Measurements from ENCODE around the gene XCR1. TPM values are rescaled to one million over a fixed set of nuclear protein-coding genes. Genes with fewer than 3 reads are reported as not detected.
A peak's percentile ranks its signal among the peaks of the same experiment; 100 is the strongest.

The XCR1 gene
- total RNA-seq, 1 donor from 2014 or later = not detected

DNA sequence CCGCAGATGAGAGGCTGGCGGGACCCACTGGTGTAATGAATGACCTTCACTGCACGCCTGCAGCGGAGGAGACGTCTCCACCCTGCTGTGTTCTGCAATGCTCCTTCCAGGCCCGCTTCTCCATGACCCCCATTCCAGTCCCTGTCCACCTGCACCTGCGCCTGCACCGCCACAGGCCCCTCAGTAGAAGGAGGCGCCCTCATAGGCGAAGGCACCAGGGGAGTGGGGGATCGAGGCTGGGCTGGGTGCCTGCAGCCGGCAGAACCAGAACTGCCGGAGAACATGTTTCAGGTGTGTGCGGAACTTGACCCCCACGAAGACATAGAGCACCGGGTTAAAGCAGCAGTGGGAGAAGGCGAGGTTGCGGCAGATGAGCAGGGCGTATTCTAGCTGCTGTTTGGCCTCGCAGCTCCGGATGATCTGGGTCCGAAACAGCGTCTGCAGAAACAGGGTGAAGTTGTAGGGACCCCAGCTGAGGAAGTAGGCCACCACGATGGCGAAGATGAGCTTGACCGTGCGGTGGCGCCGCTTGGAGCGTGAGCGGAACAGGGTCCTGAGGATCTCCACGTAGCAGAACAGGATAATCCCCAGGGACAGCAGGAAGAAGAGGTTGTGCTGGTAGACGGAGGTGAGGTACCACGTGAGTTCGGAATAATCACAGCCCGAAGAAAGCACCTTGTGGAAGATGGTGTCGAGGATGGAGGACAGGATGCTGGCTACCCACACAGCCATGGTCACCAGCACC is 6.3 kb downstream of the XCR1 start:
- TF ChIP-seq, protein P1, sequence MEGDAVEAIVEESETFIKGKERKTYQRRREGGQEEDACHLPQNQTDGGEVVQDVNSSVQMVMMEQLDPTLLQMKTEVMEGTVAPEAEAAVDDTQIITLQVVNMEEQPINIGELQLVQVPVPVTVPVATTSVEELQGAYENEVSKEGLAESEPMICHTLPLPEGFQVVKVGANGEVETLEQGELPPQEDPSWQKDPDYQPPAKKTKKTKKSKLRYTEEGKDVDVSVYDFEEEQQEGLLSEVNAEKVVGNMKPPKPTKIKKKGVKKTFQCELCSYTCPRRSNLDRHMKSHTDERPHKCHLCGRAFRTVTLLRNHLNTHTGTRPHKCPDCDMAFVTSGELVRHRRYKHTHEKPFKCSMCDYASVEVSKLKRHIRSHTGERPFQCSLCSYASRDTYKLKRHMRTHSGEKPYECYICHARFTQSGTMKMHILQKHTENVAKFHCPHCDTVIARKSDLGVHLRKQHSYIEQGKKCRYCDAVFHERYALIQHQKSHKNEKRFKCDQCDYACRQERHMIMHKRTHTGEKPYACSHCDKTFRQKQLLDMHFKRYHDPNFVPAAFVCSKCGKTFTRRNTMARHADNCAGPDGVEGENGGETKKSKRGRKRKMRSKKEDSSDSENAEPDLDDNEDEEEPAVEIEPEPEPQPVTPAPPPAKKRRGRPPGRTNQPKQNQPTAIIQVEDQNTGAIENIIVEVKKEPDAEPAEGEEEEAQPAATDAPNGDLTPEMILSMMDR (IDR thresholded peaks at IDR 0.05) = no peak
- Mint-ChIP-seq H3K27me3 (ENCODE audit: unreplicated experiment) (peaks cover 35% of the 10 kb centered on the region), H3K9me3 (ENCODE audit: unreplicated experiment) (no peaks in the 10 kb centered on the region), H3K4me1 (ENCODE audit: unreplicated experiment) (no peaks in the 10 kb centered on the region), H3K36me3 (ENCODE audit: unreplicated experiment) (no peaks in the 10 kb centered on the region), H3K27ac (ENCODE audit: unreplicated experiment) (no peak overlapping the region), H3K4me3 (ENCODE audit: unreplicated experiment) (no peak overlapping the region)
- DNase-seq (ENCODE audit: extremely low spot score, unreplicated experiment) = peak; percentile 80

DNA sequence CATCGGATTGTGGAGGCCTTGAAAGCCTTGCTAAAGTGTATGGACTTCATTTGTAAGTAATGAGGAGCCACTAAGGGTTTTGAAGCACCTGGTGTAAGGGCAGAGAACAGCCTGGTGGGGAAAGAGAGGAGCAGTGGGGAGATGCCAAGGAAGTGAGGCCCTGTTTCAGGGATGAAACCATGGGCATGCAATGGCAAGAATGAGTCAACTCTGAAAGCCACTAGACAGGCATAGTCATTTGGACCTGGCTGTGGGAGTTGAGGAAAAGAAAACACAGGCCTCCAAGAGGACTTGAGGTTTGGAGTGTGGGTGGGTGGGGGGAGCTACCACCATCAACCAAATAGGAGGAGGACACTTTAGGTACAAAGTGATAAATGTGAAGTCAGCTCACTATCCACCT is 7.6 kb downstream of the XCR1 start:
- peaks cover 34% of the 10 kb centered on the region for H3K27me3 Mint-ChIP-seq (ENCODE audit: unreplicated experiment)
- no peak overlapping the region for H3K27ac Mint-ChIP-seq (ENCODE audit: unreplicated experiment)
- TF ChIP-seq, protein P1 (IDR thresholded peaks at IDR 0.05) = no peak
- no peak overlapping the region for H3K4me3 Mint-ChIP-seq (ENCODE audit: unreplicated experiment)
- no peaks in the 10 kb centered on the region for H3K9me3 Mint-ChIP-seq (ENCODE audit: unreplicated experiment)
- no peaks in the 10 kb centered on the region for H3K4me1 Mint-ChIP-seq (ENCODE audit: unreplicated experiment)
- DNase-seq (ENCODE audit: extremely low spot score, unreplicated experiment) = peak; percentile 30
- H3K36me3 Mint-ChIP-seq (ENCODE audit: unreplicated experiment) = no peaks in the 10 kb centered on the region

DNA sequence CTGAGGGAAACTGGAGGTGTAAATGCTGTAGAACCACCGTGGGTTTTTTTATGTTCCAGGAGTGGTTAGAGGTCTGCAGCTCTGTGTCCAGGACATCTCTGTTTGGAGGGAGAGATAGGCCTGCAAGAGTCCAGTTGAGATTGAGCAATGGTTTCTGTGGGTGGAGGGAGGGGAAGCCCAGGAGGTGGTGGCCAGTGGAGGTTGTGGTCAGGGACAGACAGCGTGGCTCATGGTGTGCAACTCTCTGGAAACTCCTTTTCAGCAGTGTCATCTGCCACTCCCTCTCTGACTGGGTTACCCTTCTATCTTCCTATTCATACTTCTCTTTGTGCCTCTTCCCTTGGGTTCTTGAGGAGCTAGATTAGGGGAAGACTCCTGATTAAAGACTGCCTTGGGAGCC is 9.6 kb downstream of the XCR1 start:
- Mint-ChIP-seq H3K36me3 (ENCODE audit: unreplicated experiment) (no peaks in the 10 kb centered on the region), H3K27me3 (ENCODE audit: unreplicated experiment) (peaks cover 27% of the 10 kb centered on the region), H3K9me3 (ENCODE audit: unreplicated experiment) (no peaks in the 10 kb centered on the region), H3K4me3 (ENCODE audit: unreplicated experiment) (no peak overlapping the region), H3K4me1 (ENCODE audit: unreplicated experiment) (no peaks in the 10 kb centered on the region), H3K27ac (ENCODE audit: unreplicated experiment) (no peak overlapping the region)
- peak; percentile 34 for DNase-seq (ENCODE audit: extremely low spot score, unreplicated experiment)
- TF ChIP-seq, protein P1 (IDR thresholded peaks at IDR 0.05) = no peak

DNA sequence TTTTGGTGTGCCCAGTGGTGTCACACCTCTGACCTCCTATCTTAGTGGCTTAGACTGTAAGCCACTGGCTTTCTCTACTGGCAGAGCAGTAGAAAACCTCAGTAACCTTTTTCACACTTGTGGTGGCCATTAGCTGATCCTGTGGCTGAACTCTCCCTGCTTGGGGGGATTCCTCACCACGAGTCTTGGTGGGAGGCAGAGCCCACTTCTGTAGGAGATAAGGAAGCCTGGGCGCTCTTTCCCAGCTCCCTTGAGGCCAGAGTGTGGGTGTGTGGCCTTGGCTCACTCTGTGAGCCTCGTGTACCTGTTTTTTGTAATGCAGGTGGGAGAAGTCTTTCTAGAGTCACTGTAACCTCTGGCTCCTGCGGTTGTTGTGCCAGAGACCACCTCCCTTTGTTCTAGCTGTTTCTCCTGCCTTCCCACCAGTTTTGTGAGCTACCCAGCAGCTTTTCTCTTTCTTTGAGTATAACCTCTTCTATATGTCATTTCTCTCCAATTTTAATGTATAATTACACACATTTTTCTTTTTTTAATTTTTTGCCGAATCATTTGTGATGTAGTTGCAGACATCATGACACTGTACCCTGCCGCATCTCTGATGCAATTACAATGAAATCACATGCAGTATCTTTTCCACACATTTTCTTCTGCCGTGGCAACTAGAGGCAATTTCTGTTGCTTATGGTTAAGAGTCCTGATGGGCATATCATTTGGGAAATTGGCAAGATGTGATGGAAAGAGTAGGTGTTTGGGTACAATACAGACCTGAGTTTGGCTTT is 13.8 kb downstream of the XCR1 start:
- Mint-ChIP-seq H3K36me3 (ENCODE audit: unreplicated experiment) (no peaks in the 10 kb centered on the region), H3K9me3 (ENCODE audit: unreplicated experiment) (no peaks in the 10 kb centered on the region), H3K27ac (ENCODE audit: unreplicated experiment) (no peak overlapping the region), H3K27me3 (ENCODE audit: unreplicated experiment) (peaks cover 31% of the 10 kb centered on the region), H3K4me3 (ENCODE audit: unreplicated experiment) (no peak overlapping the region), H3K4me1 (ENCODE audit: unreplicated experiment) (no peaks in the 10 kb centered on the region)
- peak; percentile 32 for DNase-seq (ENCODE audit: extremely low spot score, unreplicated experiment)
- TF ChIP-seq, protein P1 (IDR thresholded peaks at IDR 0.05) = no peak

DNA sequence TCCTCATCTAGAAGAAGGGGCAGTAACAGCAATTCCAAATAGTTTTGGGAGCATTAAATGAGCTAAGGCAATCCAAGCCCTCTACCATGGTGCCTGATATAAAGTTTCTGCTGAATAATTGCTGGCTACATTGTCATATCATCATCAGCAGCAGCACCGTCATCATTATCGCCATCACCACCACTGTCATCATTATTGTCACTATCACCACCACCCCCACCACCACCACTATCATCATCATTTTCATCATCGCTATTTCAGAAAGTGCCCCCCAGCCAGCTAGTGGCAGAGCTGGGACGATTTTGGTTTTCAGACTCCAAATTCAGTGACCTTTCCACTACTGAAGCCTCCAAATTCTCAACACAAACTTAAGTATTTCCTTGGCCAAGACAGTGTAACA is 15.0 kb downstream of the XCR1 start:
- peak; percentile 8 for DNase-seq (ENCODE audit: extremely low spot score, unreplicated experiment)
- Mint-ChIP-seq H3K27me3 (ENCODE audit: unreplicated experiment) (peaks cover 32% of the 10 kb centered on the region), H3K27ac (ENCODE audit: unreplicated experiment) (no peak overlapping the region), H3K9me3 (ENCODE audit: unreplicated experiment) (no peaks in the 10 kb centered on the region), H3K4me1 (ENCODE audit: unreplicated experiment) (no peaks in the 10 kb centered on the region), H3K4me3 (ENCODE audit: unreplicated experiment) (no peak overlapping the region), H3K36me3 (ENCODE audit: unreplicated experiment) (no peaks in the 10 kb centered on the region)
- TF ChIP-seq, protein P1 (IDR thresholded peaks at IDR 0.05) = no peak

Data from osteocyte (in vitro differentiated cells).